Measurements from ENCODE around the gene SLC38A3.
"Not testable (repeated sequence)": the region's sequence is repeated elsewhere in the genome, so short reads cannot be mapped to it uniquely, and the experiment has no call there.

Gene SLC38A3

GRCh38 chr3:50231581-50231980 lies 26.5 kb downstream of the SLC38A3 start:
- no peak for DNase-seq (ENCODE audit: low read depth in 2 of 2)

- no peak for DNase-seq (ENCODE audit: low read depth in 2 of 2)
These were observed 27.2 kb downstream of the SLC38A3 start for GRCh38 chr3:50232303-50232702.

- DNase-seq (ENCODE audit: low read depth in 2 of 2): no peak
These were observed 28.1 kb downstream of the SLC38A3 start for GRCh38 chr3:50233176-50233575.

- peak; percentile 97 to 98 for DNase-seq (ENCODE audit: low read depth in 2 of 2)
These were observed 30.8 kb downstream of the SLC38A3 start, which contains the start of gene GNAI2 for GRCh38 chr3:50235716-50236483. TSS of gene GNAI2 (plus strand) at chr3:50236204. CDS start at chr3:50236336, 132 bp downstream.

GRCh38 chr3:50236484-50237132 lies 31.5 kb downstream of the SLC38A3 start:
- no peak for DNase-seq (ENCODE audit: low read depth in 2 of 2)

- no peak for DNase-seq (ENCODE audit: low read depth in 2 of 2)
These were observed 32.1 kb downstream of the SLC38A3 start for GRCh38 chr3:50237133-50237651.

GRCh38 chr3:50237754-50238548 lies 32.9 kb downstream of the SLC38A3 start:
- DNase-seq (ENCODE audit: low read depth in 2 of 2): peak; percentile 67 to 68

- no peak for DNase-seq (ENCODE audit: low read depth in 2 of 2)
These were observed 33.5 kb downstream of the SLC38A3 start for GRCh38 chr3:50238549-50239026.

- DNase-seq (ENCODE audit: low read depth in 2 of 2): no peak
These were observed 34.6 kb downstream of the SLC38A3 start for GRCh38 chr3:50239649-50240048.

- no peak for DNase-seq (ENCODE audit: low read depth in 2 of 2)
These were observed 36.1 kb downstream of the SLC38A3 start for GRCh38 chr3:50241163-50241562.

- no peak for DNase-seq (ENCODE audit: low read depth in 2 of 2)
These were observed 36.8 kb downstream of the SLC38A3 start for GRCh38 chr3:50241713-50242380.

GRCh38 chr3:50242381-50242770 lies 37.3 kb downstream of the SLC38A3 start:
- no peak for DNase-seq (ENCODE audit: low read depth in 2 of 2)

GRCh38 chr3:50242851-50243542 lies 37.9 kb downstream of the SLC38A3 start:
- DNase-seq (ENCODE audit: low read depth in 2 of 2): no peak

- no peak for DNase-seq (ENCODE audit: low read depth in 2 of 2)
These were observed 38.4 kb downstream of the SLC38A3 start for GRCh38 chr3:50243543-50243895.

- DNase-seq (ENCODE audit: low read depth in 2 of 2): not testable (repeated sequence)
These were observed 39.7 kb downstream of the SLC38A3 start for GRCh38 chr3:50244813-50245212.

- no peak for DNase-seq (ENCODE audit: low read depth in 2 of 2)
These were observed 40.2 kb downstream of the SLC38A3 start for GRCh38 chr3:50245251-50245745.

GRCh38 chr3:50245831-50246516 lies 40.9 kb downstream of the SLC38A3 start:
- peak; percentile 91 to 98 for DNase-seq (ENCODE audit: low read depth in 2 of 2)

- peak in 1 of 2 donors; percentile 50 for DNase-seq (ENCODE audit: low read depth in 2 of 2)
These were observed 41.5 kb downstream of the SLC38A3 start for GRCh38 chr3:50246517-50246954.

GRCh38 chr3:50248387-50248786 lies 43.3 kb downstream of the SLC38A3 start:
- no peak for DNase-seq (ENCODE audit: low read depth in 2 of 2)

- DNase-seq (ENCODE audit: low read depth in 2 of 2): no peak
These were observed 44.4 kb downstream of the SLC38A3 start for GRCh38 chr3:50249457-50249856.

All from stimulated activated CD4-positive, alpha-beta T cell treated with anti-CD3 and anti-CD28 coated beads, Interleukin-1b, Interleukin-23, amount 100 ng/mL, for 1 hour (primary cell).